GM19468 (cell line): ENCODE data around the gene TBL1XR1.
A peak's percentile ranks its signal among the peaks of the same experiment; 100 is the strongest.

Experiments used
- ATAC-seq: cut with Tn5 transposase; IDR thresholded peaks from one replicate; pipeline ENCODE4 v1.9.1; 2021; ENCODE audit warnings: mild to moderate bottlenecking, moderate library complexity, moderate number of reproducible peaks; ENCODE audit not compliant: unreplicated experiment; ENCODE audit errors: extremely low read depth

Gene TBL1XR1

DNA sequence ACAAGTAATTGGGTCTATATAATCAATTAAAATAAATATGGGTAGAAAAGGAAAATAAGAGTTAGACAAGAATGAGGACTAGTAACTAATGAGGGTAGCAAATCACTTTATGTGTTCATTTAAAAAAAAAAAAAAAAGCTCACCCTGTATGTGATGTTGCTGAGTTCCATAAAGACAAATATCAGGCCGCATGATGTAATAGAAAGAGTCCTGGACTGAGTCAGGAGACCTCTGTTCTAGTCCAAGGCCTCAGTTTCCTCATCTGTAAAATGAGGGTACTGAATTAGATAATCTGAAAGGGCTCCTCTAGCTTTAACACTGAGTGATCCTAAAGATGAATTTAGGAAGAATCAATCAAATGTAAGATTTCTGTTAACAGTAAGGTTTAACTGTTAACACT, 117.6 kb downstream of the TBL1XR1 start:
- no peak for ATAC-seq

- ATAC-seq: no peak
These were observed 125.7 kb downstream of the TBL1XR1 start for GRCh38 chr3:177071496-177072156.

- no peak for ATAC-seq
These were observed 127.6 kb downstream of the TBL1XR1 start for GRCh38 chr3:177069514-177070329.

DNA sequence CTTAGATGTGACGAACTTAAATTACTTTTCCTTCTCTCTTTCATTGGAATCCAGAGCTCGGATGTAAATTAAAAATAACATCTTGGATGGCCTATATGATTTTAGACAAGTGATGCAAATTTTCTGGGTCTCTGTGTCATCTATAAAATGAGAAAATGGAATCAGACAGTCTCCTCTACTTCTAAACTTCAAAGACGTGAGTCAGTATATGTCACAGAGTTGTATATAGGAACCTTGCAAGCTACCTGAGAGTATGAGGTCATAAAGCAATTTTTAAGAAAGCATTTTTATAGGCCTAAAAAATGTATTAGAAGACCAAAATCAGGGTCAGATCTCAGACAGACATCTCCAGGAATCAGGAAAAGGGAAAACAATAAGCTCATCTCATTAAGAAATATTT, 128.3 kb downstream of the TBL1XR1 start:
- no peak for ATAC-seq

DNA sequence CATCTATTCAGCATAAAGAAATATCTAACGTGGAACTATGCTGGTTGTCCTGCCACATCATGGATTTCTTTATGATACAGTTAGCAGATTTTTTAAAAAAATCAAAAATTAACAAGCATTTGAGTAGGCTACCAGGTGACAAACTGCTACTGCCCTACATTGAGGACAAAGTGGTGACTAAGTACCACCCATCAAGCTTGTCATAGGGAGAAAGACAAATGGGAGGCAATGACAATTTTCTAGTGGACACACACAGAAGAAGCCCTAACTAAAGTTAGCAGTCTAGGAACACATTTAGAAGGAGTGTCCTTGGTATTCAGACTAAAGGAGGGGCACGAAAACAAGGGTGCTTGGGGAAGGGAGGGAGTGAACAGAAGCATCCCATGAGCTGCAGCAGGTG, 131.2 kb downstream of the TBL1XR1 start:
- no peak for ATAC-seq

GRCh38 chr3:177065285-177066033, 131.8 kb downstream of the TBL1XR1 start:
- no peak for ATAC-seq

GRCh38 chr3:177062052-177062732, 135.1 kb downstream of the TBL1XR1 start:
- no peak for ATAC-seq

DNA sequence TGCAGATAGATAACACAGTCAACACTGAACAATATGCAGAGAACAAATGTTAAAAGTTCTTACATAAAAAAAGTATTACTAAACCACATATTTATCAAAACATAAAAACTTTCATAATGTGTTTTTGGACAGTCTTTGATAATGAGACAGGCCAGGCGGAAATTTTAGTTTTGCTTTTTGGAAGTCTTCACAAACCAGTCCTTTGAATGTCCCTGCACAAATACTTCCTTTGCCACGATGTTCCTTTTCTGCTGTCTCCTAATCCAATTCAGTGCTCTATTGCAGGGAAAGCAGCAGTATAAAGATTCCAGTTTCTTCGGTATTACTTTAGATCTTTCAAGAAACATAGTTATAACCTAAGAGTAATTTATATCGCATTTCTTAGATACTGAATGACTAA, 135.9 kb downstream of the TBL1XR1 start:
- ATAC-seq: no peak

DNA sequence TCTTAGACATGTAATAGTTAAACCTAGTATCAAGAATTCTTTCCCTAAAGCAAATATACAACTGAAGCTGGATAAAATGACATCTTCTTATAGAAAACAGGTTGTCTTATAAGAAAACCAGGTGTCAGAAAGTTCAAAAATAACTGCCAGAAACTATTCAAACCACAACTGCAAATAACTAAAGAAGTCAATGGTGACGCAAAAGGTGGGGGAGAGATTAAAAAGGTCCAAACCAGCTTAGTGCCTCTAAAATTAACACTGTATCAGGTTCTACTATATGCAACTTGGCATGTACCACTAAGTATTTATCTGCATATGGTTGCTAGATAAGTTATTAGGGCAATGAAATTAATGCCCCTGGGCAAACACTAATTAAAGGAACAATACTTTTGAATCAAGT, 136.8 kb downstream of the TBL1XR1 start:
- ATAC-seq: no peak

DNA sequence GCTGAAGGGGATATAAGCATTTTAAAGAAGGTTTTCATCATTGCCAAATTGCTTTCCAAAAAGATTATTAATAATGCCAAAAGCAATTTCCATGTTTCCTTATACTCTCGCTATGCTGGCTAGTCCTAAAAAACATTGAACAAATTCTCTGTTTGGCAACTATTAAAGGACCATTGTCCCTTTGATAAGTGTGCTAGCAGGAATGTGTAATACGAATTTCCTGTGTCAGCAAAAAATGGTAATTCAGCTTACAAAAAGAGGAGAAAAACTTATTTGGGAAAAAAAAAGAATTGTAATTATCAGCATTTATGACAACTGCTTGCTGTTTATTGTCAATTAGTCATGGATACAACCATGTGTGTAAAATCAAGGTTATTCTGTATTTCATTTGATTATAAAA, 138.6 kb downstream of the TBL1XR1 start:
- ATAC-seq: no peak

DNA sequence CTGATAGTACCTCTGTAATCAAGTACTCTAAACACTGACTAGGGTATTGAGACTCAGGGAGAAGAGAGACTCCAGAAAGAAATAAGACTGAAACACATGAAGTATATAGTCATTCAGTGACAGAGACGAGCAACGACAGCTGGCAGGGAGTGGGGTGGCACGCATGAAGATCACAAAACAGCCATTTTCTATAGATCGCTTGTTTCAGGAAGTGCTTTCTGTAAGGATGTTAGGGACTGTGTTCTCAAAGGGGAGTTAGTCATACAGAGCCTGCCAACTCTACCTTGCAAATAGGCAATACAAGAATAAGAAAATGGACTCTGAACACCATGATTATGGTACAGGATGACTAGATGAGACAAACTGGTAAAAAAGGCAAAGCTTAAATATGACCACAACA, 139.5 kb downstream of the TBL1XR1 start:
- peak; percentile 94 for ATAC-seq

GRCh38 chr3:177056927-177057326, 140.4 kb downstream of the TBL1XR1 start:
- ATAC-seq: no peak

DNA sequence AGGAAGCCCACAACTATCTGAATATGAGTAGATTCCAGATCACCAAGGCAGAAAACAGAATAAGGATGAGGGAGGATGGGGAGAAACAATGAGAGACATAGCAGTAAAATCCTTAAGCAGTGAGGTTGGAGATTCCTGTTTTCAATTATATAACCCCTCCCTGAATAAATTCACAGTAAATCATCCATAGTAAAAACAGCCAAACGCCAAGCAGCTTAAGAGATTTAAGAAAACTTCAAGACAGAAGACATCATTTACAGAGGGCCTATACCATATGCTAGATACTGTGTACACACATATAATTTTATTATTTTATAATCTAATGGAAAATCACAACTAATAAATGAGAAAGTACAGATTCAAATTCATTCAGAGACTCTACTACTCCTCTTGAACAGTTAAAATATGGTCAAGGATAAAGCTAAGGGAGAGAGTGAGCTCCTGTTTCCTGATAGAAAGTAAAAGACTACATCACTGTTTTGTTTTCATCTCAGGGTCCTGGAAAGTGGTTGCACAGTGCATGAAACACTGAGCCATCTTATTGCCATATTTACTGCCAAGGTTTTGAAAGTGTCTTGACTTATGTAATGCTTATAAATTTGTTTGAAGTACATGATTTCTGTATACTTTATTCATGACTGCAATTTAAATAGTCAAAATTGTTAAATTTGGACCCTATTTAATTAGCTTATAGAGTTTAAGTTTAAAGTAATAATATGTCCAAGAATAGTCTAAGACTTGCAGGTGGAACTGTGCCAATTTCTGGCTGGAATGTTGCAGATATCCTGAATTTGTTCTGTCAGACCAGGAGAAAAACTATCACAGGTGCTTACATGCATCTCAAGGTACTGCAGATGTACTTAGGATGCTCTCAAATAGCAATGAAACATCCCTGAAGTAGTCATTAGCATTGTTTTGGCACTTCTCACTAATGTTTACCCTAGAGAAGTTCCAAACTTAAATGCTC, 141.4 kb downstream of the TBL1XR1 start:
- ATAC-seq: no peak

- ATAC-seq: no peak
These were observed 144.2 kb downstream of the TBL1XR1 start for GRCh38 chr3:177053107-177053506.

GRCh38 chr3:177051411-177051810, 145.9 kb downstream of the TBL1XR1 start:
- ATAC-seq: no peak

GRCh38 chr3:177050501-177051237, 146.6 kb downstream of the TBL1XR1 start:
- ATAC-seq: no peak

DNA sequence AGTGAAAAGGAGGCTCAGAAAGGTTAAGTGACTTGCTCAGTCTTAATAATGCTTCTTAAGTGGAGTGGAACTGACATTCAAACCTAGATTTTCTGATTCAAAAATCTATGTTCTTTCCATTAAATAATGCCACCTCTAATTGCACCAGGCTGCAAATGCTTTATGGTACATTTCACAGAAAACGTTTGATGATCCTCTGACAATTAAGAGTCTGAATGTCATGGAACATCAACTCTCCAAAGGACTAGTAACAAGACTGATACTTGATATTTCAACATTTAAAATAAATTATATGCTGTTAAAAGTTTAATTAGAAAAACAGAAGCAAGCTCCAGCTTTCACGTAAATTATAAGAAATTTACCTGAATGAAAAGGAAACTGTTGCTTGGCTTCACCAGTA, 151.5 kb downstream of the TBL1XR1 start:
- no peak for ATAC-seq

- ATAC-seq: no peak
These were observed 152.1 kb downstream of the TBL1XR1 start for GRCh38 chr3:177045222-177045621.
